HG02970 (cell line): ENCODE results near the gene GRM4.

Experiments used
- ATAC-seq: cut with Tn5 transposase; IDR thresholded peaks from one replicate; pipeline ENCODE4 v1.9.1; 2021; ENCODE audit warnings: mild to moderate bottlenecking, moderate library complexity, moderate number of reproducible peaks; ENCODE audit not compliant: unreplicated experiment, low FRiP score

Gene GRM4

GRCh38 chr6:34143884-34144580 lies 1.9 kb downstream of the GRM4 start:
- ATAC-seq = no peak

GRCh38 chr6:34143196-34143883 lies 2.5 kb downstream of the GRM4 start:
- ATAC-seq = no peak

GRCh38 chr6:34142061-34142998 lies 3.6 kb downstream of the GRM4 start:
- ATAC-seq = no peak

- ATAC-seq = no peak
These were observed 5.8 kb downstream of the GRM4 start for GRCh38 chr6:34140075-34140474.

GRCh38 chr6:34138914-34139510 lies 6.9 kb downstream of the GRM4 start:
- no peak for ATAC-seq

- ATAC-seq = no peak
These were observed 7.7 kb downstream of the GRM4 start for GRCh38 chr6:34138191-34138590.

GRCh38 chr6:34135541-34135940 lies 10.3 kb downstream of the GRM4 start:
- no peak for ATAC-seq

- no peak for ATAC-seq
These were observed 13.3 kb downstream of the GRM4 start for GRCh38 chr6:34132486-34133185.

GRCh38 chr6:34131326-34132290 lies 14.3 kb downstream of the GRM4 start:
- ATAC-seq = no peak

GRCh38 chr6:34130862-34131261 lies 15.0 kb downstream of the GRM4 start:
- no peak for ATAC-seq

GRCh38 chr6:34129753-34130152 lies 16.1 kb downstream of the GRM4 start:
- ATAC-seq = no peak

- no peak for ATAC-seq
These were observed 17.8 kb downstream of the GRM4 start for GRCh38 chr6:34128045-34128444.

- no peak for ATAC-seq
These were observed 19.5 kb downstream of the GRM4 start for GRCh38 chr6:34126419-34126818.

- no peak for ATAC-seq
These were observed 19.9 kb downstream of the GRM4 start for GRCh38 chr6:34125939-34126338.

- ATAC-seq = no peak
These were observed 24.8 kb downstream of the GRM4 start for GRCh38 chr6:34120953-34121675.

GRCh38 chr6:34115915-34116314 lies 30.0 kb downstream of the GRM4 start:
- ATAC-seq = no peak

GRCh38 chr6:34115403-34115795 lies 30.5 kb downstream of the GRM4 start:
- ATAC-seq = no peak

GRCh38 chr6:34114695-34115402 lies 31.0 kb downstream of the GRM4 start:
- no peak for ATAC-seq
